ENCODE data around the gene HS1BP3. TPM values are rescaled to one million over a fixed set of nuclear protein-coding genes. Genes with fewer than 3 reads are reported as not detected.
A peak's percentile ranks its signal among the peaks of the same experiment; 100 is the strongest.

The HS1BP3 gene
- total RNA-seq, 3 donors from 2014 or later, result 19.0 to 31.8 (median 25.9) TPM

DNA sequence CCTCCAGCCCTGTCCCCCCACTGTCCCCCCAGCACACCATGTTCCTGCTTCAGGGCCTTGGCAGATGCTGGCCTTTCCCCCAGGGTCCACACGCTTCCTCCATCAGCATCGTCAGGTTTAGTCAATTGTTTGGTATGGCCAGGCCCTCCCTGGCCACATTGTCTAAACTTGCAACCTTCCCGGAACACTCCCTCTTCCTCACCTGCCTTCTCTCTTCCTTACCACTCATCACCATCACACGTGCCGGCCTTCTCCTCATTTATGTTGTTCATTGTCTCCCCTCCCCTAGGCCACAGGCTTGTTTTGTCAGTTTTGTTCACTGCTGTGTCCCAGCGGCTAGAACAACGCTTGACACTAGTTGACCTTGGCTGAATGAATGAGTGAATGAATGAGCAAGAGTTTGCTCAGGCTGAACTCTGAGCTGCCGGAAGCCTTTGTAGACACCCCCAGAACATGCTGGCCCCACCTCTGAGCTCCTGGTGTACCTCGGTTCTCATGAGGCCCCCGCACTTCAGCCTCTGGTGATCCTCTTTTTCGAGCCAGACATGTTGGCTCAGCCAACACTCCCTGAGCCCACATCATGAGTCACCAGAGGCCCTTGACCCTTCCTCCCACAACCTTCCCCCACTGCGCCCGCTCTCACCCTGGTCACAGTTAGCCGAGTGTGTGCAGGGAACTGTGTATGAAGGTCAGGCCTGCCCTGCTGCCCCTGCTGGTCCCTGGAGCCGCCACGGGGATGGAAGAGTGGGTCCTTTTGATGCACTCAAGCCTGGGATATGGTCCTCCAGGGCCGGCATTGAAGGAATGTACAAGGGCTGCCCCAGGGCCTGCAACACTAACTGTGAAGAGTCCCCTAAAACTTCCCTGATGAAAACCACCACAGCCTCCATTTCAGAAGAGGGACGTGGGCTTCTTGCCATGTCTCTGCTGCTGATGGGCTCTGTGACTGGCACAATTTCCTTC lies 57.5 kb downstream of the HS1BP3 start:
- TF ChIP-seq, protein P1, sequence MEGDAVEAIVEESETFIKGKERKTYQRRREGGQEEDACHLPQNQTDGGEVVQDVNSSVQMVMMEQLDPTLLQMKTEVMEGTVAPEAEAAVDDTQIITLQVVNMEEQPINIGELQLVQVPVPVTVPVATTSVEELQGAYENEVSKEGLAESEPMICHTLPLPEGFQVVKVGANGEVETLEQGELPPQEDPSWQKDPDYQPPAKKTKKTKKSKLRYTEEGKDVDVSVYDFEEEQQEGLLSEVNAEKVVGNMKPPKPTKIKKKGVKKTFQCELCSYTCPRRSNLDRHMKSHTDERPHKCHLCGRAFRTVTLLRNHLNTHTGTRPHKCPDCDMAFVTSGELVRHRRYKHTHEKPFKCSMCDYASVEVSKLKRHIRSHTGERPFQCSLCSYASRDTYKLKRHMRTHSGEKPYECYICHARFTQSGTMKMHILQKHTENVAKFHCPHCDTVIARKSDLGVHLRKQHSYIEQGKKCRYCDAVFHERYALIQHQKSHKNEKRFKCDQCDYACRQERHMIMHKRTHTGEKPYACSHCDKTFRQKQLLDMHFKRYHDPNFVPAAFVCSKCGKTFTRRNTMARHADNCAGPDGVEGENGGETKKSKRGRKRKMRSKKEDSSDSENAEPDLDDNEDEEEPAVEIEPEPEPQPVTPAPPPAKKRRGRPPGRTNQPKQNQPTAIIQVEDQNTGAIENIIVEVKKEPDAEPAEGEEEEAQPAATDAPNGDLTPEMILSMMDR (IDR thresholded peaks at IDR 0.05), result no peak
- TF ChIP-seq POLR2AphosphoS5 (IDR thresholded peaks at IDR 0.05), result peak in 1 of 3 donors; percentile 54

DNA sequence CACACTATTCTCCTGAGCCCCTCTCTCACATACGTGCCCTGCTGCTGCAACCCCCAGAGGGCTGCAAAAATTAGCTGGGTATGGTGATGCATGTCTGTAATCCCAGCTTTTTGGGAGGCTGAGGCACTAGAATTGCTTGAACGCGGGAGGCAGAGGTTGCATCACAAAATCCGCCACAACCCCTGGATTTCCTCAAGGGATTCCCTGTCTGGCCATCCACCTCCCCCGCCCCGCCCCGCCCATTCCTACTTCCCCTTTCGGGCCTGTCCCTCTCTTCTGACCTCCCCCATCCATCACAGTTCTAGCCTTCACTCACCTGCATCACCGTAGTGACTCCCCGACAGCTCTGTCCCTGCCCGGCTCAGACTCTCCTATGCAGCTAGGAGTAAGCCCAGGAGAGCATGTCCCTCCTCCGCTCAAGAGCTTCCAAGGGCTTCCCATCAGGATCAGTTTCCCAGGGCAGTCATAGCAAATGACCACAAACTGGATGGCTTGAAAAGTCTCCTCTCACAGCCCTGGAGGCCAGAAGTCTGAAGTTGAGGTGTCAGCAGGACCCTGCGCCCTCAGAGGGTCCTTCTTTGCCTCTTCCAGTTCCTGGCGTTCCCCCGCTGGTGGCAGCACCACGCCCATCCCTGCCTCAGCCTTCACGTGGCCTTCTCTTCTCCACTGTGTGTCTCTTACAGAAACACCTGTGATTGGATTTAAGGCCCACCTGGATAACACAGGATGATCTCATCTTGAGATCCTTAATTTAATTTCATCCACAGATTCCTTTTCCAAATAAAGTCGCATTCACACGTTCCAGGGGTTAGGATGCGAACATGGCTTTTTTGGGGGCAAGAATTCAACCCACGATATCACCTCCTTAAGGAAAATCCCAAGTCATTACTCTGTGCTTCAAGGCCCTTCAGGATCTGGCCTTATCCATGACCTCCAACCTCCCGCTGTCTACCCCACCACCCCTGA lies 58.5 kb downstream of the HS1BP3 start:
- peak in 1 of 2 donors; percentile 37 for DNase-seq (ENCODE audit: low spot score in 2 of 2)
- Histone ChIP-seq H3K4me1 (peaks cover 0 to 9% of the 10 kb centered on the region in 2 donors), H3K4me3 (no peak overlapping the region), H3K27me3 (no peaks in the 10 kb centered on the region), H3K27ac (peak overlapping the region; percentile 76 to 91), H3K36me3 (no peaks in the 10 kb centered on the region), H3K9me3 (no peaks in the 10 kb centered on the region)
- no peak for TF ChIP-seq POLR2A (IDR thresholded peaks at IDR 0.05)
- no peak for TF ChIP-seq POLR2AphosphoS5 (IDR thresholded peaks at IDR 0.05)
- TF ChIP-seq, protein P1 (IDR thresholded peaks at IDR 0.05), result no peak
- intact Hi-C loops (cut with DNase I; ENCODE audit: low total_unique reads), result no loop called here

More for the DNA sequence above, 57.5 kb downstream of the HS1BP3 start:
- H3K27me3 ChIP-seq, result no peaks in the 10 kb centered on the region
- H3K4me1 ChIP-seq, result peaks cover 0 to 9% of the 10 kb centered on the region in 2 donors
- no peaks in the 10 kb centered on the region for H3K36me3 ChIP-seq
- intact Hi-C loops (cut with DNase I; ENCODE audit: low total_unique reads), result loop anchor here (1.0 kb wide), 1 partner anchor 121 kb away; no protein-coding TSS in a partner anchor
- no peak overlapping the region for H3K4me3 ChIP-seq
- peak in 1 of 2 donors; percentile 52 for DNase-seq (ENCODE audit: low spot score in 2 of 2)
- H3K27ac ChIP-seq, result peak overlapping the region; percentile 76 to 91
- no peaks in the 10 kb centered on the region for H3K9me3 ChIP-seq

DNA sequence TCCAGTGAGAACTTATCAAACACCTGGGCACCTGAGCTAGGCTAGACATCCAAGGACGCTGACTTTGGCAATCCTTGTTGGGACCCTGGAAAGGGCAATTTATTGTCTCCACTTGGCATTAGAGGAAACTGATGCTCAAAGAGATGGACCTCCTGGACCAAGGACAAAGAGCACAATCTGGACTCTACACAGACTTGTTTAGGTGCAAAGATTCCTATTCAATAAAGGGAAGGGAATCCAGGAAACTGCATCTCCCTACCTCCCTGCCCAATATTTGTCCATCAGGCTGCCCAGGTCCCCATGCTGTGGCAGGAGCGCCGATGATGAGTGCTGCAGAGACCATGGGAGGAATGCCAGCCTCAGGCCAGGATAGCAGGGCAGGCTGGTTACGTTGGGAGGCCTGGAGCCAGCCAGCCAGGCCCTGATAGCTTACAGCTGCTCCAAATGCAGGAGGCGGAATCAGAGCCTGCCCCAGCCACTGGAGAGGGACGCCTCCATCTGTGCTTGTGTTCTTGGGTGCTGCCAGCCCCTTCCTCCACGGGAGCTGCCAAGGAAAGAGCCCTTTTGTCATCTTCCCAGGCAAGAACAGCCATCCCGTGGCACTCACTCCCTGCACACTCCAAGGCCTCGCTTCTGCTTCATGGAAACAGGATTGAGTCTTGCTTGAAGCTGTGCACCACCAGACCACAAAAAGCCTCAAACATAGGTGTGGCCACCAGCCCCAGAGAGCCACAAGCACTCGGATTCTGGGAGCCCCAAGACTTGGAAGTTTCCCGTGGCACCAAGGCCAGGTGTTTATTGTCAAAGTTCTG lies 60.0 kb downstream of the HS1BP3 start:
- Histone ChIP-seq H3K4me1 (peaks cover 0 to 9% of the 10 kb centered on the region in 2 donors), H3K36me3 (no peaks in the 10 kb centered on the region), H3K27me3 (no peaks in the 10 kb centered on the region), H3K4me3 (no peak overlapping the region), H3K9me3 (no peaks in the 10 kb centered on the region), H3K27ac (no peak overlapping the region)
- intact Hi-C loops (cut with DNase I; ENCODE audit: low total_unique reads), result no loop called here
- TF ChIP-seq, protein P1 (IDR thresholded peaks at IDR 0.05), result no peak
- TF ChIP-seq POLR2AphosphoS5 (IDR thresholded peaks at IDR 0.05) (no peak), POLR2A (IDR thresholded peaks at IDR 0.05) (no peak)
- DNase-seq (ENCODE audit: low spot score in 2 of 2), result peak in 1 of 2 donors; percentile 33

DNA sequence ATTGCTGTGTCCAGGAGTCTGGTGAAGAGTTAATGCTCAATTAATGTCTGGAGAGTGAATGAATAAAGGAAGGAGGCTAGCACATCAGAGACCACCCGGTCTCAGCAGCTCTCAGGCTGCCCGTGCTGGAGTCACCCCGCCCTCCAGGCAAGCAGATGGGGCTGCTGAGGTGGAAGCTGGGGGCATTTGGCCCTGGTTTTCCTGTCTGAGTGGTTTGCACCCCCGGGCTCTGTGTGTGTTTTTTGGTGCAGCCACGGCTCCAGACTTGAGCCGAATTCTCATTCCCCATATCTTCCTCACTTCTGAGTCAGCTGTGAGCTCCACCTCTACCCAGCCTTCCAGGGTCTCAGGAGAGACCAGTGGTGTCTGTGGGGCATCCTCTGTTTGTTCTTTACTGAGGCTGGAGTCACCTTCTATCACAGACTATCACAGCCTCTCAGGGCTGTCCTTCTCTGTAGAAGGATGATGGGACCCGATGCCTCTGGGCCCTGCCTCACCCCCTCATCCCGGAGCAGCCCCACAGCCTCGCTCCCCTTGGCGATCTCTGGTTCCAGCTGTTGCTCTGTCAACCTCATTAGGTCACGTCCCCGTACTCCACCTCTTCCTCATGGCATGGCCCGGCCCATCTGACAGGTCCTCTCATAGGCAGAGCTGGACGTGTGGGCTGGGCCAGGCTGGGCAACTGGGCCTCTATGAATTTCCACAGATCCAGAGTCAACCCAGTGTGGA lies 60.8 kb downstream of the HS1BP3 start:
- intact Hi-C loops (cut with DNase I; ENCODE audit: low total_unique reads), result no loop called here
- TF ChIP-seq POLR2A (IDR thresholded peaks at IDR 0.05), result no peak
- no peak for TF ChIP-seq POLR2AphosphoS5 (IDR thresholded peaks at IDR 0.05)
- TF ChIP-seq, protein P1 (IDR thresholded peaks at IDR 0.05), result no peak
- no peak overlapping the region for H3K4me3 ChIP-seq
- H3K27ac ChIP-seq, result no peak overlapping the region
- peak in 1 of 2 donors; percentile 37 for DNase-seq (ENCODE audit: low spot score in 2 of 2)
- peaks cover 0 to 9% of the 10 kb centered on the region in 2 donors for H3K4me1 ChIP-seq
- H3K27me3 ChIP-seq, result no peaks in the 10 kb centered on the region
- H3K9me3 ChIP-seq, result no peaks in the 10 kb centered on the region
- H3K36me3 ChIP-seq, result no peaks in the 10 kb centered on the region
